Activated naive CD4-positive, alpha-beta T cell treated with anti-CD3 and anti-CD28 coated beads, Interleukin-2, amount 10 ng/mL, durations not matched to agents 7 days and 5 days (primary cell): ENCODE measurements around the gene CCSER2.

Experiments
- CTCF ChIA-PET: fragments of 350-600 bp; sonication (Branson Sonifier 250); formaldehyde crosslinking; loops from one replicate; lab custom pipeline; 2021; ENCODE audit warnings: antibody characterized with exemption; lab: Charles Lee
- DNase-seq: peaks from one replicate; pipeline ENCODE4 v3.0.0-alpha.2; 2020
- H3K27ac Mint-ChIP-seq: one replicate; pipeline ENCODE4 v1.8.0; 2021; ENCODE audit warnings: mild to moderate bottlenecking, moderate library complexity, mixed read lengths
- H3K27me3 Mint-ChIP-seq: one replicate; pipeline ENCODE4 v1.8.0; 2021; ENCODE audit warnings: mild to moderate bottlenecking, mixed read lengths
- H3K36me3 Mint-ChIP-seq: one replicate; pipeline ENCODE4 v1.8.0; 2021; ENCODE audit warnings: mixed read lengths
- H3K4me1 Mint-ChIP-seq: one replicate; pipeline ENCODE4 v1.8.0; 2021; ENCODE audit warnings: mixed read lengths
- H3K4me3 Mint-ChIP-seq: one replicate; pipeline ENCODE4 v1.8.0; 2021; ENCODE audit warnings: mild to moderate bottlenecking, moderate library complexity, mixed read lengths
- H3K9me3 Mint-ChIP-seq: one replicate; pipeline ENCODE4 v1.8.0; 2021; ENCODE audit warnings: mixed read lengths

The CCSER2 gene

DNA sequence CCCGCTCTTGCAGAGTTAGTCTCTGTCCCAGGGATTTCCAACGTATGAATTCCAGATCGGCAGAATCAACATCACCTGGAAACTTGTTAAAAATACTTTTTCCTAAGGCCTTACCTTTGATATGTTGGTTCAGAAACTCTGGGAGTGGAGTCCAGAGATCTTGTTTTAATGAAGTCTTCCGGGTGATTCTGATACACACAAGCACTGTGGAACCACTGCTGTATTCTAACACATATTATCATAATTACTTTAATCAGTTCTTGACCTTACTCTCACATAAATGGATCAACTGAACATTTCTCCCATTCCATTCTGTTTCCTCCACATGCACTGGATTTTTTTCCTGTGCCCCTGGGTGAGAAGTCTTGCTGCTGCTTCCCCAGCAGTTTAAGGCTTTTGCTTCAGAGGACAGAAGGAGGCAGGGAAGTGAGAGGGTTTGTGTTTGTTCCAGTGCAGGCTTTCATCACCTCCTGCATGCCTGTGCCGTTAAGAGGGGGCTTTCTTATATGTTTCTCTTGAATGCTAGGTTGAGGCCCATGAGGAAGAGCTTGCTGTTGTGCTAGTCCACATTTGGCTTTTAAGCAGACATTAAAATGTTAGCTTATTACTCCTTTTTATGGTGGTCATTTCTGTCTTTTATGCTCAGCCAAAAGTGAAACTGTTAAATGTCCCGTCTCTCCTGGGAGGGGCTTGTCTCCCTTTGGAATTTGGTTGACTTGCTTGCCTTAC is 32.4 kb downstream of the CCSER2 start:
- H3K27ac Mint-ChIP-seq = peak overlapping the region; percentile 11
- H3K4me3 Mint-ChIP-seq = no peak overlapping the region
- no peaks in the 10 kb centered on the region for H3K27me3 Mint-ChIP-seq
- no peaks in the 10 kb centered on the region for H3K9me3 Mint-ChIP-seq
- DNase-seq = no peak
- H3K4me1 Mint-ChIP-seq = peaks cover 59% of the 10 kb centered on the region
- CTCF ChIA-PET = interaction anchor here (0.8 kb wide), 1 partner anchor 10 kb away, joined by 3 read pairs; no protein-coding TSS in a partner anchor
- peaks cover 11% of the 10 kb centered on the region for H3K36me3 Mint-ChIP-seq

DNA sequence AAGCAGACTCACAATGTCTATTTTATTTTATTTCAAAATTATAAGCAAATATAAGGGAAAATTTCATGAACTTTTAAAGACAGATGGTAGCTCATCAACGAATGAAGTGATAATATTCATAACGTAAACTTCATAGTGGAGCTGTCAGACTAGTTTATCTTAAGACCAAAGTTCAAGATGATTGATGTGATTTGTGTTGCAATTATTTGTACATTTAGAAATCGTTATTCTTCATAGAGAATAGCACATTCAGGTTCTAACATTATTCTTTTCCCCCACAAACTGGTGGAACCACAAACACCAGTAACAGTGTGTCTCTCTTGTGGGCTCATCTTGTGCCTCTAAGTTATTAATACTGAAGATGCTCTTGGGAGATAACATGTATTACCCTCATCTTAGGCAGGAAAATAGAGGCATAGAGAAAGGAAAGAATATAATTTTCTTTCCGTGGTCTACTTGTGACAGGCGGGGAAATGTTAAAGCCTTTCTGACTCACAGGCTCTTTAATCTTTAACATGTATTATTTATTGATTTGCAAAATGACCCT is 37.0 kb downstream of the CCSER2 start:
- Mint-ChIP-seq H3K9me3 (no peaks in the 10 kb centered on the region), H3K36me3 (peaks cover 15% of the 10 kb centered on the region), H3K27ac (no peak overlapping the region), H3K27me3 (no peaks in the 10 kb centered on the region), H3K4me3 (no peak overlapping the region), H3K4me1 (peaks cover 33% of the 10 kb centered on the region)
- CTCF ChIA-PET = interaction anchor here (1.1 to 3.1 kb wide), 2 partner anchors 13 to 172 kb away, joined by 6 to 9 read pairs; no protein-coding TSS in a partner anchor
- no peak for DNase-seq

DNA sequence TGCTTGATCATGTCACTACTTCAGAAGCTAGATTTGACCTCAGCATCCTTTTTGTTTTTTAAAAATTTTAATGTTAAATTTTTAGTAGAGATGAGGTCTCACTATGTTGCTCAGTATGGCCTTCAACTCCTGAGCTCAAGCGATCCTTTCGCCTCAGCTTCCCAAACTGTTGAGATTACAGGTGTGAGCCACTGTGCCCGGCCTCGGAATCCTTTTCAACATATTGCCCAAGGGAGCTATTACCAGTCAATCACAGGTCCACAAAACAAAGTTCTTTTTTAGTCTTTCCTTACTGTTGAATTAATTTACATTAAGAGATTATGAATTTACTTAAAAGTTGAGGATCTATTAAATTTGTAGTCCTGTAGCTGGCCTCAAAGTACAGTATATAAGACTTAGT is 37.7 kb downstream of the CCSER2 start:
- Mint-ChIP-seq H3K4me3 (no peak overlapping the region), H3K4me1 (peaks cover 27% of the 10 kb centered on the region), H3K27ac (no peak overlapping the region)

DNA sequence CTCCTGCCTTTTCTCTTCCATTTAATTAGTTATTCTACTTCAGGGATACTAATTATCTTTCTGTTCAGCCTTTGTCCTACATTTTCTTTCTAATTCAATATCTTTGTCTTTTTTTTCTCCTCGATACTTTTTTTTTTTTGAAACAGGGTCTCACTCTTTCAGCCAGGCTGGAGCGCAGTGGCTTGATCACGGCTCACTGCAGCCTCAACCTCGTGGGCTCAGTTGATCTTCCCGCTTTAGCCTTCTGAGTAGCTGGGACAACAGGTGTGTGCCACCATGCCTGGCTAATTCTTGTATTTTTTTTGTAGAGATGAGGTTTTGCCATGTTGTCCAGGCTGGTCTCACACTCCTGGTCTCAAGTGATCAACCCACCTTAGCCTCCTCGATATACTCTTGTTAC is 38.9 kb downstream of the CCSER2 start:
- CTCF ChIA-PET = no interaction called here
- no peak overlapping the region for H3K4me3 Mint-ChIP-seq
- no peak overlapping the region for H3K27ac Mint-ChIP-seq
- H3K9me3 Mint-ChIP-seq = no peaks in the 10 kb centered on the region
- peaks cover 22% of the 10 kb centered on the region for H3K4me1 Mint-ChIP-seq
- no peak for DNase-seq
- no peaks in the 10 kb centered on the region for H3K27me3 Mint-ChIP-seq
- peaks cover 22% of the 10 kb centered on the region for H3K36me3 Mint-ChIP-seq

More for the DNA sequence above, 37.7 kb downstream of the CCSER2 start:
- H3K27me3 Mint-ChIP-seq = no peaks in the 10 kb centered on the region
- CTCF ChIA-PET = interaction anchor here (0.6 to 3.1 kb wide), 3 partner anchors 64 to 172 kb away, joined by 3 to 9 read pairs (median 3); no protein-coding TSS in a partner anchor
- no peaks in the 10 kb centered on the region for H3K9me3 Mint-ChIP-seq
- no peak for DNase-seq
- peaks cover 14% of the 10 kb centered on the region for H3K36me3 Mint-ChIP-seq

DNA sequence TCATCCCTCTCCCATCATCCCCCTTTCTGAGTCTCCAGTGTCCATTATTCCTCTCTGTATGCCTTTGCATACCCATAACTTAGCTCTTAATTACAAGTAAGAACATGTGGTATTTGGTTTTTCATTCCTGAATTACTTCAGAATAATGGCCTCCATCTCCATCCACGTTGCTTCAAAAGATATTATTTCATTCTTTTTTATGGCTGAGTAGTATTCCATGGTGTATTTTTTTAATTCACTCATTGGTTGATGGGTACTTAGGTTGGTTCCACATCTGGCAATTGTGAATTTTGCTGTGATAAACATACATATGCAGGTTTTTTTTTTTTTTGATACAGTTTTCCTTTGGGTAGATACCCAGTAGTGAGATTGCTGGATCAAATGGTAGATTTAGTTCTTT is 40.4 kb downstream of the CCSER2 start:
- Mint-ChIP-seq H3K36me3 (peaks cover 25% of the 10 kb centered on the region), H3K27me3 (no peaks in the 10 kb centered on the region), H3K4me1 (peaks cover 14% of the 10 kb centered on the region), H3K9me3 (no peaks in the 10 kb centered on the region), H3K27ac (no peak overlapping the region), H3K4me3 (no peak overlapping the region)
- CTCF ChIA-PET = no interaction called here
- DNase-seq = no peak

DNA sequence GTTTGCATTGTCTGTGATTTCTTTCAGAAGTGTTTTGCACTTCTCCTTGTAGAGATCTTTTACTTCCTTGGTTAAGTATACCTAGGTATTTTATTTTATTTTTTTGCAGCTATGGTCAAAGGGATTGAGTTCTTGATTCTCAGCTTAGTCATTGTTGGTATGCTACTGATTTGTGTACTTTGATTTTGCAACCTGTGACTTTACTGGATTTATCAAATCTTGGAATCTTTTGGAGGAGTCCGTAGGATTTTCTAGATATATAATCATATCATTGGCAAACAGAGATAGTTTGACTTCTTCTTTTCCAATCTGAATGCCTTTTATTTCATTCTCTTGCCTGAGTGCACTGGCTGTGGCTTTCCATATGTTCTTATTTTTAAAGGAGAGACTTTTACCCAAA is 41.9 kb downstream of the CCSER2 start:
- peaks cover 36% of the 10 kb centered on the region for H3K36me3 Mint-ChIP-seq
- CTCF ChIA-PET = interaction anchor here (1.1 kb wide), 1 partner anchor 20 kb away, joined by 3 read pairs; no protein-coding TSS in a partner anchor
- no peaks in the 10 kb centered on the region for H3K27me3 Mint-ChIP-seq
- H3K9me3 Mint-ChIP-seq = no peaks in the 10 kb centered on the region
- H3K4me1 Mint-ChIP-seq = peaks cover 15% of the 10 kb centered on the region
- H3K4me3 Mint-ChIP-seq = no peak overlapping the region
- no peak for DNase-seq
- H3K27ac Mint-ChIP-seq = no peak overlapping the region

DNA sequence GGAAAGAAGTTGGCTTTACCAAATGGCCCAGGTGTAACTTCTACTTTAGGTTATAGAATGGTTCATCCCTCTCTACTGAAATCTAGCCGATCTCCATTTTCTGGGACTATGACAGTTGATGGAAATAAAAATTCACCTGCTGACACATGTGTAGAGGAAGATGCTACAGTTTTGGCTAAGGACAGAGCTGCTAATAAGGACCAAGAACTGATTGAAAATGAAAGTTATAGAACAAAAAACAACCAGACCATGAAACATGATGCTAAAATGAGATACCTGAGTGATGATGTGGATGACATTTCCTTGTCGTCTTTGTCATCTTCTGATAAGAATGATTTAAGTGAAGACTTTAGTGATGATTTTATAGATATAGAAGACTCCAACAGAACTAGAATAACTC is 43.6 kb downstream of the CCSER2 start:
- H3K36me3 Mint-ChIP-seq = peaks cover 40% of the 10 kb centered on the region

DNA sequence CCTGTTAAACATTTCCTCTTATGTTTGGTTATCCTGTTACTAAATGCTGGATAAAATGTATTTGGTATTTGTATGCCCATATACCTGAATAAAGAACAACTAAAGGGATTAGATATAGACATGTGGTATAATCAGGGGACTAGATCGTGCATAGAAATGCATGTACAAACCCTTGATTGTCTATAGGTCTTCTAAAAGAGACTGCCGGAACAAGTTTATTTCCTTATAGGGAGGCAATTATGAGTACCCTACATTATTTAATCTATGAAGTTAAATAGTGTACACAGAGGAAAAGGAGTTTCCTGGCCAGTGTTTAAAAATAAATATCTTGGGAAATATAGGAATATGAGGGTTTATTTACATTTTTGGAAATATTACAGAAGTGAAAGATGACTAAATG is 44.6 kb downstream of the CCSER2 start:
- H3K4me3 Mint-ChIP-seq = no peak overlapping the region
- CTCF ChIA-PET = interaction anchor here (1.0 to 6.2 kb wide), 5 partner anchors 20 to 166 kb away, joined by 3 to 52 read pairs (median 11); no protein-coding TSS in a partner anchor

More for the DNA sequence above, 43.6 kb downstream of the CCSER2 start:
- no peaks in the 10 kb centered on the region for H3K9me3 Mint-ChIP-seq
- DNase-seq = no peak
- H3K4me1 Mint-ChIP-seq = peaks cover 19% of the 10 kb centered on the region
- H3K4me3 Mint-ChIP-seq = no peak overlapping the region
- no peak overlapping the region for H3K27ac Mint-ChIP-seq
- no peaks in the 10 kb centered on the region for H3K27me3 Mint-ChIP-seq
- CTCF ChIA-PET = interaction anchor here (1.0 to 6.2 kb wide), 4 partner anchors 19 to 167 kb away, joined by 3 to 52 read pairs (median 4); no protein-coding TSS in a partner anchor

DNA sequence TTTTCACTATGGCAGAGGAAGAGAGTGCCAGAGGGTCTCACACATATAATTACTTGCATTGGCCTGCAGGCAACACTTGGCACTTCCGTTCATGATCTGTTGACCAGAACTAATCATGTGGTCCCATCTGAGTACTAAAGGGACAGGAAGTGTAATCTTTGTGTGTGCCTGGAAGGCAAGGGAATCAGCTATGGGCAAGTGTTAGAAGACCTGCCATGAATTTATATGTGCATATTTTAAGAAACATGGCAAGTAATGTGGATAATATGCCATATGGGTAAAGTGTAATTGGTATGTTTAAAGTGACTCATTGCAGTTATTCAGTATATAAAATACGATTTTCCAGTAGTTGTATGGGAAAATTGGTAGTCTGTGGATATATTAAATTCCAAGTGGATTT is 46.1 kb downstream of the CCSER2 start:
- no peaks in the 10 kb centered on the region for H3K27me3 Mint-ChIP-seq
- CTCF ChIA-PET = interaction anchor here (0.6 to 6.2 kb wide), 11 partner anchors 22 to 1208 kb away, joined by 3 to 52 read pairs (median 4); no protein-coding TSS in a partner anchor
- no peak overlapping the region for H3K4me3 Mint-ChIP-seq
- DNase-seq = no peak
- peaks cover 19% of the 10 kb centered on the region for H3K4me1 Mint-ChIP-seq
- peaks cover 40% of the 10 kb centered on the region for H3K36me3 Mint-ChIP-seq
- H3K27ac Mint-ChIP-seq = no peak overlapping the region
- H3K9me3 Mint-ChIP-seq = no peaks in the 10 kb centered on the region

More for the DNA sequence above, 44.6 kb downstream of the CCSER2 start:
- H3K27ac Mint-ChIP-seq = no peak overlapping the region
- H3K4me1 Mint-ChIP-seq = peaks cover 19% of the 10 kb centered on the region
- H3K36me3 Mint-ChIP-seq = peaks cover 38% of the 10 kb centered on the region
- no peaks in the 10 kb centered on the region for H3K27me3 Mint-ChIP-seq
- DNase-seq = no peak
- no peaks in the 10 kb centered on the region for H3K9me3 Mint-ChIP-seq

DNA sequence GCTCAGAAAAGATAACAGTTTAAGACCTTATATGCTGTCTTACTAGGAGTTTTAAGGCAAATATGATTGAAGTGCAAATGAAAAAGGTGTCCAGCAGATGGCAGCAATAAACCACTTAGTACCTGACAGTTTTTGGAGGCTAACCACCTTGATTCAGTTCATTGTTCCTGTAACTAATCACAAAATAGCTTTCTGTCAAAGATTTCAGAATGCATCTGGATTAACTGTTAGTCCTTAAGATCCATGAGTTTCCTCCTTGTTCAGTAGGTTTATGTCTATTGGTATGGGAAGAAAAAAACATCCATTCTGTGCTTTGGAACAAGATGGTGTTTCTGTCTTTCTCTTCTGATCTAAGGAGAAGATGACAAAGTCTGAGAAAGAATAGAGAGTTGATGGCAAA is 46.6 kb downstream of the CCSER2 start:
- Mint-ChIP-seq H3K27me3 (no peaks in the 10 kb centered on the region), H3K36me3 (peaks cover 42% of the 10 kb centered on the region), H3K9me3 (no peaks in the 10 kb centered on the region), H3K27ac (peak overlapping the region; percentile 16), H3K4me1 (peaks cover 15% of the 10 kb centered on the region), H3K4me3 (no peak overlapping the region)
- CTCF ChIA-PET = interaction anchor here (0.7 to 6.2 kb wide), 9 partner anchors 11 to 164 kb away, joined by 3 to 52 read pairs (median 5); no protein-coding TSS in a partner anchor
- peak; percentile 44 for DNase-seq

DNA sequence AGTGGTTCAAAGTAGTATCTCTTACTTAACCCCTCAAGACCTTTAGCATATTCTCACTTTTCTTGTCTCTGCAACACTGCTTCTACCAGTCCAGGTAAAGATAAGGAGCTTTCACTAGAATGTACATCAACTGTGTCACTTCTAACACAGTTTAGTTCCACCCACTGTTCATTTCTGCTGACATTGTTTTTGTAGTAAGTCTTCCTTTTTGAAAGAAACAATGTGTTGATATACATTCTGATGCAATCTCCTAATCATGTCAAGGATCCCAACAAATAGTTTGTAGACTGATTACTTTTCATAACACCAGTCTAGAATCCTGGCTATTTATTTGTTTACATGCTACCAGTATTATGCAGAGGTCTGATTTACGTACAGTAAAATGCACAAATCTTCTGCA is 47.5 kb downstream of the CCSER2 start:
- DNase-seq = no peak
- peaks cover 48% of the 10 kb centered on the region for H3K36me3 Mint-ChIP-seq

DNA sequence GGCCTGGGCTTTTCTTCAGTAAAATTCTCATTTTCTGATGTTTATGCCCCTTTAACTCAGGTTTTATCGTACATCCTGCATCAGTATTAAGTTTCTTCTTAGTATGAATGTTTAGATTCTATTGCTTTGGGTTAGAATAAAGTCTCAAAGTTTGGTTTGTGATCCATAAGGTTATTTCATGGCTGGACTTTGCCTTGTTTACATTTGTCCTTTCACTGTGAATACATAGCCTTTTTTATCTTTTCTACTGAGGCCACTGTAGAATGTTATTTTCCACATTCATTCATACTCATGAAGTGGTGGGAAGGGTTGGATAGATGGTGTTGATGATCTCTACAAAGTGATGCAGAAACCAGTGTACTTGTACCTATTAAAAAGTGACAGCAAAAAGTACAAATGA is 59.8 kb downstream of the CCSER2 start:
- CTCF ChIA-PET = no interaction called here
- Mint-ChIP-seq H3K9me3 (peaks cover 9% of the 10 kb centered on the region), H3K27me3 (no peaks in the 10 kb centered on the region), H3K4me1 (no peaks in the 10 kb centered on the region), H3K4me3 (no peak overlapping the region), H3K27ac (no peak overlapping the region), H3K36me3 (peaks cover 53% of the 10 kb centered on the region)
- no peak for DNase-seq

More for the DNA sequence above, 47.5 kb downstream of the CCSER2 start:
- Mint-ChIP-seq H3K9me3 (no peaks in the 10 kb centered on the region), H3K4me1 (peaks cover 14% of the 10 kb centered on the region), H3K27ac (no peak overlapping the region), H3K4me3 (no peak overlapping the region), H3K27me3 (no peaks in the 10 kb centered on the region)
- CTCF ChIA-PET = interaction anchor here (3.8 to 6.2 kb wide), 2 partner anchors 23 to 163 kb away, joined by 11 to 52 read pairs; no protein-coding TSS in a partner anchor

DNA sequence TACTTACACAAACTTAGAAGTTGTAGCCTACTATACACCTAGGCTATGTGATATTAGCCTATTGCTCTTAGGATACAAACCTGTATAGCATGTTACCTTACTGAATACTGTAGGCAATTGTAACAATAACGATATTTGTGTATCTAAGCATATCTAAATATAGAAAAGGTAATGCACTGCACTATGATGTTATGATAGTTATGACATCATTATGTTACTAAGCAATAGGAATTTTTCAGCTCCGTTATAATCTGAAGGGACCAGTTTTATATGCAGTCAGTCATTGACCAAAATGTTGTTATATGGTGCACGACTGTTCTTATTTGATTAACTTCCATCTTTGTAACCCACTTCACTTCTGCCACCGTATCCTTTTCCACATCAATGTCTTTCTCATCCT is 62.0 kb downstream of the CCSER2 start:
- Mint-ChIP-seq H3K4me1 (no peaks in the 10 kb centered on the region), H3K36me3 (peaks cover 41% of the 10 kb centered on the region), H3K27ac (no peak overlapping the region), H3K27me3 (no peaks in the 10 kb centered on the region), H3K9me3 (peaks cover under 1% of the 10 kb centered on the region), H3K4me3 (no peak overlapping the region)
- no peak for DNase-seq
- CTCF ChIA-PET = interaction anchor here (1.2 kb wide), 1 partner anchor 40 kb away, joined by 3 read pairs; no protein-coding TSS in a partner anchor

DNA sequence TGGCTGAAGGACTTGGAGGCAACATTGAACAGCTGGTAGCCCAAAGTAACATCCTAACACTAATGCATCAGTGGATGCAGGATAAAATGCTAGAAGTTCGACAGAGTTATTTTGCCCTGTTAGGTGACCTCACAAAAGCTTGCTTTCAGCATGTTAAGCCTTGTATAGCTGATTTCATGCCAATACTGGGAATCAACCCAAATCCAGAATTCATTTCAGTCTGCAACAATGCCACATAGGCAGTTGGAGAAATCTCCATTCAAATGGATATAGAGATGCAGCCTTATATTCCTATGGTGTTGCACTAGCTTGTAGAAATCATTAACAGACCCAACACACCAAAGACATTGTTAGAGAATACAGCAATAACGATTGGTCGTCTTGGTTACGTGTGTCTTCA is 62.9 kb downstream of the CCSER2 start:
- no peak for DNase-seq
- CTCF ChIA-PET = interaction anchor here (1.2 kb wide), 1 partner anchor 39 kb away, joined by 3 read pairs; no protein-coding TSS in a partner anchor
- no peak overlapping the region for H3K27ac Mint-ChIP-seq
- peaks cover 42% of the 10 kb centered on the region for H3K36me3 Mint-ChIP-seq
- H3K4me1 Mint-ChIP-seq = no peaks in the 10 kb centered on the region
- no peak overlapping the region for H3K4me3 Mint-ChIP-seq
- H3K27me3 Mint-ChIP-seq = no peaks in the 10 kb centered on the region
- H3K9me3 Mint-ChIP-seq = peaks cover 2% of the 10 kb centered on the region
